HG02852 (cell line): Measurements from ENCODE around the gene EXOC6.
"Not testable (repeated sequence)": the region's sequence is repeated elsewhere in the genome, so short reads cannot be mapped to it uniquely, and the experiment has no call there.

Experiments used
- ATAC-seq: cut with Tn5 transposase; IDR thresholded peaks from one replicate; pipeline ENCODE4 v1.9.1; 2021; ENCODE audit warnings: mild to moderate bottlenecking, moderate library complexity; ENCODE audit not compliant: unreplicated experiment

Gene EXOC6

GRCh38 chr10:93075369-93076221 is 227.3 kb downstream of the EXOC6 start:
- ATAC-seq = peak; percentile 41

DNA sequence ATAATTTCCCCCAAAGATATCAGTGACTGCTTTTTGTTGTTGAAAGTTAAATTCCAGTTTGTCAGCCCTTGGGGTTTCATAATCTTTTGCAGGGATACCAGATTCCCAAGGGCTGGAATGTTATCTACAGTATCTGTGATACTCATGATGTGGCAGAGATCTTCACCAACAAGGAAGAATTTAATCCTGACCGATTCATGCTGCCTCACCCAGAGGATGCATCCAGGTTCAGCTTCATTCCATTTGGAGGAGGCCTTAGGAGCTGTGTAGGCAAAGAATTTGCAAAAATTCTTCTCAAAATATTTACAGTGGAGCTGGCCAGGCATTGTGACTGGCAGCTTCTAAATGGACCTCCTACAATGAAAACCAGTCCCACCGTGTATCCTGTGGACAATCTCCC is 228.6 kb downstream of the EXOC6 start:
- ATAC-seq = no peak

DNA sequence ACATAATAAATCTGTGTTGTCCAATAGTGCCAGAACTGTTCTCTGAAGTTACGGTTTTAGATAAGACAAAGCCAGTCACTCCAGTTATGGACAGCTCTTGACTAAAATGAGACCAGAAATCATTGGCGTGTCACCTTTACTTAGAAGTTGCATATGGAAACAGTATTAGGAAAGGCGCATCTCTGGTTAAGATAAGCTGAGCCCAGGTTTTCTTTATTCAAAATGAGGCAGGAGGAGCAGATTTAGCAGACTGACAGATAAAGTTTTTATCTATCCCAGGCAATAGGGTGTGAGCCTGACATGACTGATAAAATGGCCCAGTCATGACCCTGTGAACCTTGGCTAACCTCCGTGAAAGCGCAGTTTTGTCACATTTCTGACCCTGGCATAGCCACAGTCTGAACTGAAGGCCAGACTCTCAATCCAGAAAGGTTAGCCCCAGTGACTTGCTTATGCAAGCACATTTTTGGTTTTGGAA is 229.6 kb downstream of the EXOC6 start:
- ATAC-seq = no peak

- no peak for ATAC-seq
Observed at GRCh38 chr10:93079663-93080349, 231.5 kb downstream of the EXOC6 start.

- peak; percentile 73 for ATAC-seq
Observed at GRCh38 chr10:93080350-93081046, 232.2 kb downstream of the EXOC6 start.

- no peak for ATAC-seq
Observed at GRCh38 chr10:93081318-93081717, 233.0 kb downstream of the EXOC6 start.

DNA sequence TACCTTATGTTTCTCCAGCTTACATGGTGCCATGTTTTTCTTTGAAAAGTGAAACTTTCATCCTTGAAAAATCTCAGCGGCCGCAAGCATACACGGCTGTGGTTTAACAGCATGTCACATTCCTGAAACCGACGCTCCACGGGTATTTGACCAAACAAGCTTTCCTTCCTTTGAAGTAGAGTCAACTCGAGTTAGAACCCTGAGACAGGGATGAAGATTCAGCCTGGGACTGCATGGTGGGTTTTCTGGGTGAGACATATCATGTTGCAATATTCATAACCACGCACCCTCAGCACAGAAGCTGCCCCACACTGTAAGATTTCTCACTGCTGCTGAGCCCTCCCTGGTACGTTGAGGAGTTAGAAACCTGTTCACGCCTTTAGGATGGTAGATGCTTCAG is 233.5 kb downstream of the EXOC6 start:
- ATAC-seq = no peak

GRCh38 chr10:93083743-93084539 is 235.6 kb downstream of the EXOC6 start:
- ATAC-seq = no peak

- no peak for ATAC-seq
Observed at GRCh38 chr10:93085272-93085859, 237.0 kb downstream of the EXOC6 start.

- ATAC-seq = no peak
Observed at GRCh38 chr10:93086289-93086688, 238.0 kb downstream of the EXOC6 start.

GRCh38 chr10:93087846-93088245 is 239.5 kb downstream of the EXOC6 start:
- no peak for ATAC-seq

GRCh38 chr10:93088466-93088865 is 240.1 kb downstream of the EXOC6 start:
- no peak for ATAC-seq

- ATAC-seq = no peak
Observed at GRCh38 chr10:93090619-93091018, 242.3 kb downstream of the EXOC6 start.

- ATAC-seq = no peak
Observed at GRCh38 chr10:93091960-93092359, 243.6 kb downstream of the EXOC6 start.

DNA sequence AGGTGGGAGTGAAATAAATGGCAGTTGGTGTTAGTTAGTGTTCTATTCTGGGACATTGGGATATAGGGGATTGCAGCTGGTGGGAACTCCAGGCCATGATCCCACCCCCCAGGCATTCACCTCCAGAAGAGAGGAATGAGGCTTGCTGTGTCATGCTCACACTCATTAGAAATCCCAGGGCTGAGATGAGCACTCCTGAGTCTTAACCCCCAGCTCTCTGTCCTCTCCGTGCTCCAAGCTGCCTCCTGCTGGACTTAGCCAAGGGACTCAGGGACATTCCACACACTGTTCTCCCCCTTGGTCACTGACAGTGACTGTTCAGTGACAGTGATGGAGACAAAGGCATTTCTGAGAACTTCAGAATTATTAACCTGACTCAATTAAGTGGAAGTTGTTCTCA is 246.9 kb downstream of the EXOC6 start:
- no peak for ATAC-seq

- no peak for ATAC-seq
Observed at GRCh38 chr10:93096901-93097300, 248.6 kb downstream of the EXOC6 start.

GRCh38 chr10:93097386-93097785 is 249.1 kb downstream of the EXOC6 start:
- ATAC-seq = no peak

GRCh38 chr10:93098816-93099215 is 250.5 kb downstream of the EXOC6 start:
- no peak for ATAC-seq

DNA sequence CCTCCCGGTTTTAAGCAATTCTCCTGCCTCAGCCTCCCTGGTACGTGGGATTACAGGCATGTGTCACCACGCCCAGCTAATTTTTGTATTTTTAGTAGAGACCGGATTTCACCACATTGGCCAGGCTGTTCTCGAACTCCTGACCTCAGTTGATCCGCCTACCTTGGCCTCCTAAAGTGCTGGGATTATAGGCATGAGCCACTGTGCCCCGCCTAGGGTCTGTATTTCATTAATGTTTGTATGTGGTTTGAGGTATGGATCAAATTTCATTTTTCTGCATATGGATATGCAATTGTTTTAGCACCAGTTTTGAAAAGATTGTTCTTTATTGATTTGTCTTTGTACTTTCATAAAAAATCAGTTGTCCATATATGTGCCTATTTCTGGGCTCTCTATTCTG is 251.3 kb downstream of the EXOC6 start:
- ATAC-seq = no peak

DNA sequence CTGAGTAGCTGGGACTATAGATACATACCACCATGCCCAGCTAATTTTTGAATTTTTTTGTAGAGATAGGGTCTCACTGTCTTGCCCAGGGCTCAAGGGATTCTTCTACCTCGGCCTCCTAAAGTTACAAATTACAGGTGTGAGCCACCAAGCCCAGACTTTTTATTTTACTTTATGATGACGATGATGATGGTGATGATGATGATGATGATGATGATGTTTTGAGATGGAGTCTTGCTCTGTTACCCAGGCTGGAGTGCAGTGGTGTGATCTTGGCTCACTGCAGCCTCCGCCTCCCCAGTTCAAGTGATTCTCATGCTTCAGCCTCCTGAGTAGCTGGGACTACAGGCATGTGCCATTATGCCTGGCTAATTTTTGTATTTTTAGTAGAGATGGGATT is 252.8 kb downstream of the EXOC6 start:
- not testable (repeated sequence) for ATAC-seq
